Lower leg skin (tissue), 4 donors: ENCODE data around the gene TNS3. TPM values are rescaled to one million over a fixed set of nuclear protein-coding genes. Genes with fewer than 3 reads are reported as not detected.
"Not testable (repeated sequence)": the region's sequence is repeated elsewhere in the genome, so short reads cannot be mapped to it uniquely, and the experiment has no call there.

Experiments
- DNase-seq, 2 donors: peaks; one replicate each; pipeline ENCODE4 v3.0.0-alpha.2; 2019; ENCODE audit warnings: low spot score in 2 of 2
- H3K4me3 ChIP-seq: fragments of 200-600 bp; sonication (generic); 2 replicates; pipeline ENCODE4 v1.5.1; 2017; ENCODE audit warnings: mild to moderate bottlenecking, low read depth; ENCODE audit not compliant: poor library complexity, severe bottlenecking
- CTCF ChIP-seq, 3 donors: fragments of 450-650 bp; IDR thresholded peaks; one replicate each; pipeline ENCODE4 v1.5.1; 2016; ENCODE audit warnings: antibody characterized with exemption in 3 of 3, mild to moderate bottlenecking in 3 of 3, moderate library complexity in 2 of 3
- POLR2A ChIP-seq, 2 donors: fragments of 450-650 bp; IDR thresholded peaks; one replicate each; pipeline ENCODE4 v1.6.1; 2016 to 2017; ENCODE audit warnings: antibody characterized with exemption in 2 of 2, mild to moderate bottlenecking in 1 of 2, moderate library complexity in 1 of 2
- WGBS, 2 donors: methylation state at CpG; one replicate each; pipeline ENCODE4 v1.1.5; 2018; 5-methylcytosine and 5-hydroxymethylcytosine counted together
- intact Hi-C: fragments of 100-400 bp; cut with DNase I; formaldehyde crosslinking; loops from one replicate; pipeline ENCODE4 v1.15.0; 2023; ENCODE audit warnings: low total_unique reads
- total RNA-seq, 4 donors: library from RNA; depleted of rRNA; stranded (reverse); fragments of >200 nt; gene quantifications; one replicate each; pipeline ENCODE4 v1.1.0, GENCODE V29; 2016

Gene TNS3
- total RNA-seq, 4 donors from 2014 or later: 19.5 to 33.9 (median 25.5) TPM

- 19 to 34% methylated on average over 3 of the region's 3 CpGs for WGBS, 2 donors
- H3K4me3 ChIP-seq: no peak overlapping the region
- TF ChIP-seq CTCF (IDR thresholded peaks at IDR 0.05): no peak
- TF ChIP-seq POLR2A (IDR thresholded peaks at IDR 0.05): no peak
- no peak for DNase-seq
- intact Hi-C loops: no loop called here
Observed at GRCh38 chr7:47604496-47604890, 22.6 kb upstream of the TNS3 start.

- H3K4me3 ChIP-seq, intact Hi-C loops, DNase-seq: not testable (repeated sequence)
- 94 to 96% methylated on average over 13 of the region's 13 CpGs for WGBS, 2 donors
Observed at GRCh38 chr7:47603514-47604255, 21.8 kb upstream of the TNS3 start.

- intact Hi-C loops: no loop called here
Observed at GRCh38 chr7:47602272-47603004, 20.5 kb upstream of the TNS3 start.

DNA sequence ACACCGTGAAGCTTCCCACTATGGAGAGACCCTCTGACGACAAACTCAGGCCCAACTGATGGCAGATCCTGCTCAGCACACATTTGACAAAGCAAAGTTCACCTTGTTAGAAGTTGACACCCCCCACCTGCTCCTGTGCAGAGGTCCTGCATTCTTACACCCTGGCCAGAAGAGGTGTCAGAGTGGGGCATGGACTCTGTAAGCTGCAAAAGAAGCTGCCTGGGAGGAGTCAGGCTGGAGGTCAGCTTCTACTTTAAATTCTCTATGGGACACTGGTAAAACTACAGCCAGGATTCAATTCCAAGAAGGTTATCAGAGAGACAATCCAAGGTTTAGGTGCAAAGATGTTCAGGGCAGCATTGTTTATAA is 20.0 kb upstream of the TNS3 start:
- WGBS, 2 donors: 91 to 96% methylated on average over 2 of the region's 2 CpGs
- no peak for TF ChIP-seq CTCF (IDR thresholded peaks at IDR 0.05)
- TF ChIP-seq POLR2A (IDR thresholded peaks at IDR 0.05): no peak
- no peak overlapping the region for H3K4me3 ChIP-seq
- no peak for DNase-seq
- intact Hi-C loops: no loop called here

More at GRCh38 chr7:47602272-47603004, 20.5 kb upstream of the TNS3 start:
- no peak for DNase-seq
- WGBS, 2 donors: 73 to 77% methylated on average over 7 of the region's 7 CpGs
- no peak for TF ChIP-seq CTCF (IDR thresholded peaks at IDR 0.05)
- no peak for TF ChIP-seq POLR2A (IDR thresholded peaks at IDR 0.05)
- H3K4me3 ChIP-seq: no peak overlapping the region

DNA sequence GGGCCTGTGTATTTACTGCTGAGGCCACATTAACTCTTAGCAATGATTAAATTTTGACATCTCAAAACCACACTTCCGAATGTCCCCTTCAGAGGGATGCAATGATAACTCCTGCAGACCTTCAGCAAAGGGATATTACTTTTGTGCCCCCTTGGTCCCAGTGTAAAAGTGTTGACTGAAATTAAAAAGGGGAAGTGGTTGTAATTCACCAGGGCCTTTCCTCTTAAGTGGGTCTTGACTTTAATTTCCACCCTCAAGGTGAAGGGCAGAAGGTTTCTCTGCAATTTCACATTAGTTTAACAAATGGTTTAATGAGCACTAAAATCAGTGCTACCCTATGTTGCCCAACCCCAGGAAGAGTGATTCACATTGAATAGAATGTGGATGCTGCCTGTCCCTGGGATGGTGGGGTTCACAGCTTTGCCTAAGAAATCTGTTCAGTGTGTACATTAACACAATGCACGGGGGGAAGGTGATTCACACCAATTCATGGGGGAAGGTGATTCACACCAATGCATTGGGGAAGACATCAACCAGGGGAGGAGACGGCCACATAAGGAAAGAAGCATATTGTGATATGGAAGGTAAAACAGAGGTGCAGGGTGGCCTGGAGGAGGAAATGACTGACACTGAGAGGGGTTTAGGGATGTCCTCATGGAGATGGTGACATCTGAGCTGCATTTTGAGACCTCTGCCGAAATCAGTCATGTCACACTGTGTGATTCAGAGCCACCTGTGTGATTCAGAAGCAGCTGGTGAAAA is 19.4 kb upstream of the TNS3 start:
- no peak overlapping the region for H3K4me3 ChIP-seq
- 74 to 81% methylated on average over 4 of the region's 4 CpGs for WGBS, 2 donors
- no peak for DNase-seq
- TF ChIP-seq CTCF (IDR thresholded peaks at IDR 0.05) (no peak), POLR2A (IDR thresholded peaks at IDR 0.05) (no peak)
- intact Hi-C loops: no loop called here
